Type B pancreatic cell (in vitro differentiated cells): ENCODE results near the gene ZNF236. TPM values are rescaled to one million over a fixed set of nuclear protein-coding genes. Genes with fewer than 3 reads are reported as not detected.
"Not testable (repeated sequence)": the region's sequence is repeated elsewhere in the genome, so short reads cannot be mapped to it uniquely, and the experiment has no call there.

Experiments used
- DNase-seq: peaks from one replicate; pipeline ENCODE4 v3.0.0; 2021; ENCODE audit warnings: mixed read lengths; ENCODE audit not compliant: unreplicated experiment; ENCODE audit errors: extremely low spot score
- H3K27ac Mint-ChIP-seq: 2 replicates; pipeline ENCODE4 v1.8.0; 2021; ENCODE audit warnings: mild to moderate bottlenecking, mixed read lengths
- H3K27me3 Mint-ChIP-seq: 2 replicates; pipeline ENCODE4 v1.8.0; 2021; ENCODE audit warnings: mixed read lengths
- H3K36me3 Mint-ChIP-seq: 2 replicates; pipeline ENCODE4 v1.8.0; 2021; ENCODE audit warnings: mixed read lengths
- H3K4me1 Mint-ChIP-seq: one replicate; pipeline ENCODE4 v1.8.0; 2021; ENCODE audit warnings: mixed read lengths; ENCODE audit not compliant: unreplicated experiment
- H3K4me3 Mint-ChIP-seq: 2 replicates; pipeline ENCODE4 v1.8.0; 2021; ENCODE audit warnings: mild to moderate bottlenecking, mixed read lengths
- H3K9me3 Mint-ChIP-seq: 2 replicates; pipeline ENCODE4 v1.8.0; 2021; ENCODE audit warnings: mixed read lengths
- total RNA-seq: library from RNA; stranded (reverse); gene quantifications from 2 replicates; pipeline ENCODE4 v1.2.1, GENCODE V29; 2021; ENCODE audit warnings: low replicate concordance
- TF ChIP-seq, protein P1 (sequence below): fragments of 200-600 bp; sonication (generic); conservative IDR thresholded peaks from 2 replicates; pipeline ENCODE4 v1.5.0; 2021; ENCODE audit warnings: antibody characterized with exemption, mild to moderate bottlenecking

The ZNF236 gene
- total RNA-seq, 1 donor from 2014 or later, result 20.2 TPM

- H3K4me1 Mint-ChIP-seq, result no peaks in the 10 kb centered on the region
These were observed 118.9 kb downstream of the ZNF236 start for GRCh38 chr18:76941284-76941683.

DNA sequence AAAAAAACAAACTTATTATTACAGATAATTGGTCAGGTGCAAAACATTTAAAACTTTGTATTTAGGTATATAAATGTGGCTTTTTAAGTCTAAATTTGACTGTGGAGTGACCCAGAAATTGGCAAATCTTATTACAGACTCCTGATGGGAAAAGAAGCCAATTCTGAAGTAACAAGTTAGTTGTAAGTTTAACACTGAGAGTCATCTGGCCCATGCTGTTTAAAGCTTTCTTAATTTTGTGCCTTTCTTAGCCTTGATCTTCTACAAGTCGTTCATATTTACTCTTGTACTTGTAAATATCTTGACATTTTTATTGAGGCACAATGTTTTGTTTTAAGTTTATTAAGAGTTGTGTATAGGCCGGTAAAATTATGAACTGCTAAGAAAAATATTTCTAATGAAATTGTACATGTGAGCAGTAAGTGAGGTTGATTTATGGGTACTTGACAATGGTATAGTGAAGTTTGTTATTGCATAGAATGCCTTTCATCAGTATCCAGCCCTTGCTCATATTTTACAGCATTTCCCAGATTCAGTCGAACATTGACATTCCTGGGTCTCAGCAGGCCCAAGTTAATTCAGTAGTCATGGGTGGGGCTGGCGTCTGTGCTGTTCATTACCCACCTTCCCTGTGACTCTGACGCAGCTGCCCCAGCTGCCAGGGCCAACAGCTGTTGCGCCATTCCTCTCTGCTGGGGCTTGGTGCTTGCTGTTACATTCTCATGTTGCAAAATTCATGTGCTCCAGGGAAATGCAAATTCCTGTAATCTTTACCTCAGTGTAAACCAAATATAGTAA lies 121.4 kb downstream of the ZNF236 start:
- H3K27me3 Mint-ChIP-seq, result no peaks in the 10 kb centered on the region
- TF ChIP-seq, protein P1, sequence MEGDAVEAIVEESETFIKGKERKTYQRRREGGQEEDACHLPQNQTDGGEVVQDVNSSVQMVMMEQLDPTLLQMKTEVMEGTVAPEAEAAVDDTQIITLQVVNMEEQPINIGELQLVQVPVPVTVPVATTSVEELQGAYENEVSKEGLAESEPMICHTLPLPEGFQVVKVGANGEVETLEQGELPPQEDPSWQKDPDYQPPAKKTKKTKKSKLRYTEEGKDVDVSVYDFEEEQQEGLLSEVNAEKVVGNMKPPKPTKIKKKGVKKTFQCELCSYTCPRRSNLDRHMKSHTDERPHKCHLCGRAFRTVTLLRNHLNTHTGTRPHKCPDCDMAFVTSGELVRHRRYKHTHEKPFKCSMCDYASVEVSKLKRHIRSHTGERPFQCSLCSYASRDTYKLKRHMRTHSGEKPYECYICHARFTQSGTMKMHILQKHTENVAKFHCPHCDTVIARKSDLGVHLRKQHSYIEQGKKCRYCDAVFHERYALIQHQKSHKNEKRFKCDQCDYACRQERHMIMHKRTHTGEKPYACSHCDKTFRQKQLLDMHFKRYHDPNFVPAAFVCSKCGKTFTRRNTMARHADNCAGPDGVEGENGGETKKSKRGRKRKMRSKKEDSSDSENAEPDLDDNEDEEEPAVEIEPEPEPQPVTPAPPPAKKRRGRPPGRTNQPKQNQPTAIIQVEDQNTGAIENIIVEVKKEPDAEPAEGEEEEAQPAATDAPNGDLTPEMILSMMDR, result no peak
- no peak overlapping the region for H3K27ac Mint-ChIP-seq

More at GRCh38 chr18:76941284-76941683, 118.9 kb downstream of the ZNF236 start:
- Mint-ChIP-seq H3K27me3 (no peaks in the 10 kb centered on the region), H3K36me3 (peaks cover 18% of the 10 kb centered on the region), H3K9me3 (no peaks in the 10 kb centered on the region), H3K4me3 (no peak overlapping the region), H3K27ac (no peak overlapping the region)
- no peak for DNase-seq
- TF ChIP-seq, protein P1, result no peak

GRCh38 chr18:76944346-76944745 lies 122.0 kb downstream of the ZNF236 start:
- peaks cover 33% of the 10 kb centered on the region for H3K36me3 Mint-ChIP-seq
- not testable (repeated sequence) for H3K4me3 Mint-ChIP-seq, H3K4me1 Mint-ChIP-seq, DNase-seq, H3K27me3 Mint-ChIP-seq, H3K9me3 Mint-ChIP-seq, H3K27ac Mint-ChIP-seq

More for the DNA sequence above, 121.4 kb downstream of the ZNF236 start:
- H3K9me3 Mint-ChIP-seq, result no peaks in the 10 kb centered on the region
- H3K4me3 Mint-ChIP-seq, result no peak overlapping the region
- H3K36me3 Mint-ChIP-seq, result peaks cover 35% of the 10 kb centered on the region
- H3K4me1 Mint-ChIP-seq, result no peaks in the 10 kb centered on the region
- no peak for DNase-seq

GRCh38 chr18:76948345-76948744 lies 126.0 kb downstream of the ZNF236 start:
- no peak overlapping the region for H3K4me3 Mint-ChIP-seq
- H3K36me3 Mint-ChIP-seq, result peaks cover 53% of the 10 kb centered on the region
- H3K27ac Mint-ChIP-seq, result no peak overlapping the region

GRCh38 chr18:76951456-76952247 lies 129.3 kb downstream of the ZNF236 start:
- DNase-seq, result no peak
- Mint-ChIP-seq H3K4me3 (no peak overlapping the region), H3K27ac (no peak overlapping the region), H3K36me3 (peaks cover 44% of the 10 kb centered on the region), H3K4me1 (peaks cover 19% of the 10 kb centered on the region), H3K9me3 (no peaks in the 10 kb centered on the region), H3K27me3 (no peaks in the 10 kb centered on the region)
- TF ChIP-seq, protein P1, result no peak

More at GRCh38 chr18:76948345-76948744, 126.0 kb downstream of the ZNF236 start:
- H3K9me3 Mint-ChIP-seq, result no peaks in the 10 kb centered on the region
- no peaks in the 10 kb centered on the region for H3K27me3 Mint-ChIP-seq
- H3K4me1 Mint-ChIP-seq, result peaks cover 13% of the 10 kb centered on the region
- DNase-seq, result no peak
- TF ChIP-seq, protein P1, result no peak

GRCh38 chr18:76952747-76953146 lies 130.4 kb downstream of the ZNF236 start:
- H3K27me3 Mint-ChIP-seq, result no peaks in the 10 kb centered on the region
- H3K9me3 Mint-ChIP-seq, result no peaks in the 10 kb centered on the region
- DNase-seq, result no peak
- peaks cover 38% of the 10 kb centered on the region for H3K36me3 Mint-ChIP-seq
- H3K27ac Mint-ChIP-seq, result peak overlapping the region; percentile 54
- H3K4me1 Mint-ChIP-seq, result peaks cover 29% of the 10 kb centered on the region
- TF ChIP-seq, protein P1, result no peak
- peak overlapping the region; percentile 39 for H3K4me3 Mint-ChIP-seq
